ENCODE data around the gene RAD23B. TPM values are rescaled to one million over a fixed set of nuclear protein-coding genes. Genes with fewer than 3 reads are reported as not detected.

Gene RAD23B
- total and polyA plus RNA-seq, 2 of the 13 experiments (the other 11 are each of a cell fraction or from before 2014, with no cell fraction given): 133 to 156 TPM

- TF ChIP-seq BRF2 (CRISPR knock-in tag; IDR thresholded peaks at IDR 0.05): peak; percentile 40; the same call in 1 of the 2 replicates
- no peak for TF ChIP-seq DNMT1 (CRISPR knock-in tag; IDR thresholded peaks at IDR 0.05)
- TF ChIP-seq TRAFD1 (CRISPR knock-in tag; IDR thresholded peaks at IDR 0.05; ENCODE audit: borderline replicate concordance): no peak
- peak; percentile 33; the same call in 1 of the 3 replicates for TF ChIP-seq MXI1 (IDR thresholded peaks at IDR 0.05; ENCODE audit: borderline replicate concordance, low read depth, low read length)
- TF ChIP-seq PRMT3 (CRISPR knock-in tag; IDR thresholded peaks at IDR 0.05; ENCODE audit: borderline replicate concordance, low read depth): peak; percentile 65; the same call in 1 of the 2 replicates
- TF ChIP-seq ARID5B (CRISPR knock-in tag; IDR thresholded peaks at IDR 0.05): peak; percentile 99
- TF ChIP-seq GATAD1 (CRISPR knock-in tag; IDR thresholded peaks at IDR 0.05): 0 out of 2 replicates have a peak, but pooled peaks have one; percentile 32
- TF ChIP-seq SALL1 (CRISPR knock-in tag; IDR thresholded peaks at IDR 0.05): peak; percentile 99
- TF ChIP-seq HMG20B (CRISPR knock-in tag; conservative IDR thresholded peaks at IDR 0.05): peak; percentile 97
- TF ChIP-seq NCOR1 (IDR thresholded peaks at IDR 0.05; ENCODE audit: borderline replicate concordance, low read length): peak; percentile 59; the same call in 1 of the 2 replicates
- TF ChIP-seq PATZ1 (CRISPR knock-in tag; IDR thresholded peaks at IDR 0.05): peak; percentile 93
- peak; percentile 70 to 94; a peak in 3 of 4 replicates for TF ChIP-seq EP300 (IDR thresholded peaks at IDR 0.05; ENCODE audit: low read depth in 2 of 2, low read length in 2 of 2)
- TF ChIP-seq EP300 (CRISPR knock-in tag; IDR thresholded peaks at IDR 0.05; ENCODE audit: borderline replicate concordance): peak; percentile 76; the same call in 1 of the 2 replicates
- no peak for TF ChIP-seq PREB (CRISPR knock-in tag; IDR thresholded peaks at IDR 0.05)
- no peak for TF ChIP-seq PLSCR1 (CRISPR knock-in tag; IDR thresholded peaks at IDR 0.05; ENCODE audit: borderline replicate concordance)
- peak; percentile 80 for TF ChIP-seq RFXANK (CRISPR knock-in tag; IDR thresholded peaks at IDR 0.05)
- TF ChIP-seq TGIF2 (CRISPR knock-in tag; IDR thresholded peaks at IDR 0.05): 0 out of 2 replicates have a peak, but pooled peaks have one; percentile 40
- no peak for TF ChIP-seq CERS6 (CRISPR knock-in tag; IDR thresholded peaks at IDR 0.05)
These were observed 33.9 kb upstream of the RAD23B start (continued) for GRCh38 chr9:107249131-107249533.

Data from HepG2 (cell line).